Neural progenitor cell (in vitro differentiated cells): ENCODE data around the gene TNFRSF21. TPM values are rescaled to one million over a fixed set of nuclear protein-coding genes. Genes with fewer than 3 reads are reported as not detected.

Source experiments
- DNase-seq: peaks from one replicate; pipeline ENCODE4 v3.0.0-alpha.2; 2016; ENCODE audit warnings: low spot score
- H2AFZ ChIP-seq: fragments of 200-600 bp; sonication (generic); replicated peaks from 2 replicates; pipeline ENCODE4 v1.6.1; 2016; ENCODE audit warnings: antibody characterized with exemption
- H3F3A ChIP-seq: fragments of 200-600 bp; sonication (generic); 2 replicates; pipeline ENCODE4 v1.6.1; 2016; ENCODE audit warnings: antibody characterized with exemption, low read depth
- H3K27ac ChIP-seq: fragments of 200-600 bp; sonication (generic); 2 replicates; pipeline ENCODE4 v1.5.1; 2016; ENCODE audit warnings: mild to moderate bottlenecking
- H3K27me3 ChIP-seq: fragments of 200-600 bp; sonication (generic); 2 replicates; pipeline ENCODE4 v1.6.1; 2016; ENCODE audit warnings: mild to moderate bottlenecking, moderate library complexity
- H3K36me3 ChIP-seq: fragments of 200-600 bp; sonication (generic); 2 replicates; pipeline ENCODE4 v1.5.1; 2016
- H3K4me1 ChIP-seq: fragments of 200-600 bp; sonication (generic); 2 replicates; pipeline ENCODE4 v1.6.1; 2016; ENCODE audit warnings: mixed run types
- H3K4me2 ChIP-seq: fragments of 200-600 bp; sonication (generic); 2 replicates; pipeline ENCODE4 v1.6.1; 2016
- H3K4me3 ChIP-seq: fragments of 200-600 bp; sonication (generic); 2 replicates; pipeline ENCODE4 v1.5.1; 2016
- H3K79me2 ChIP-seq: fragments of 200-600 bp; sonication (generic); 2 replicates; pipeline ENCODE4 v1.6.1; 2016; ENCODE audit warnings: low read depth
- H3K9ac ChIP-seq: fragments of 200-600 bp; sonication (generic); 2 replicates; pipeline ENCODE4 v1.6.1; 2016
- H3K9me3 ChIP-seq: fragments of 200-600 bp; sonication (generic); 2 replicates; pipeline ENCODE4 v1.5.1; 2016; ENCODE audit warnings: low read depth
- H4K20me1 ChIP-seq: fragments of 200-600 bp; sonication (generic); 2 replicates; pipeline ENCODE4 v1.6.1; 2016; ENCODE audit warnings: low read depth
- H3K27ac Mint-ChIP-seq: 3 replicates; pipeline ENCODE4 v1.8.0; 2021; ENCODE audit warnings: mixed read lengths
- H3K27me3 Mint-ChIP-seq: 2 replicates; pipeline ENCODE4 v1.8.0; 2022; ENCODE audit warnings: low read depth, mild to moderate bottlenecking, inconsistent platforms, moderate library complexity, mixed read lengths; ENCODE audit not compliant: insufficient read depth
- H3K36me3 Mint-ChIP-seq: 3 replicates; pipeline ENCODE4 v1.8.0; 2021; ENCODE audit warnings: mixed read lengths
- H3K4me1 Mint-ChIP-seq: 3 replicates; pipeline ENCODE4 v1.8.0; 2021; ENCODE audit warnings: mixed read lengths
- H3K4me3 Mint-ChIP-seq: 3 replicates; pipeline ENCODE4 v1.8.0; 2021; ENCODE audit warnings: mild to moderate bottlenecking, moderate library complexity, mixed read lengths
- H3K9me3 Mint-ChIP-seq: 3 replicates; pipeline ENCODE4 v1.8.0; 2020; ENCODE audit warnings: mixed read lengths
- CTCF ChIP-seq: fragments of 200-600 bp; sonication (generic); IDR thresholded peaks from 2 replicates; pipeline ENCODE4 v1.5.1; 2017; ENCODE audit warnings: antibody characterized with exemption, mild to moderate bottlenecking
- EZH2 ChIP-seq: fragments of 200-600 bp; sonication (generic); IDR thresholded peaks from 2 replicates; pipeline ENCODE4 v1.6.1; 2017; ENCODE audit warnings: antibody characterized with exemption, mild to moderate bottlenecking, moderate library complexity
- EZH2phosphoT487 ChIP-seq: fragments of 200-600 bp; sonication (generic); IDR thresholded peaks from 2 replicates; pipeline ENCODE4 v1.6.1; 2017; ENCODE audit warnings: antibody characterized with exemption
- total RNA-seq: library from RNA; depleted of rRNA; stranded (reverse); fragments of >200 nt; gene quantifications from 2 replicates; pipeline ENCODE4 v1.2.3, GENCODE V29; 2015; ENCODE audit warnings: low replicate concordance

TNFRSF21 gene
- total RNA-seq, 1 donor from 2014 or later, result 16.9 TPM

- peaks cover 6% of the 10 kb centered on the region for H3K4me1 Mint-ChIP-seq
- no peak overlapping the region for H3K9ac ChIP-seq
- TF ChIP-seq EZH2, result no peak
- no peak for TF ChIP-seq CTCF
- no peak for TF ChIP-seq EZH2phosphoT487
- no peaks in the 10 kb centered on the region for H3F3A ChIP-seq
- peaks cover 3% of the 10 kb centered on the region for H3K9me3 Mint-ChIP-seq
- no peaks in the 10 kb centered on the region for H3K36me3 ChIP-seq
- no peaks in the 10 kb centered on the region for H3K27me3 Mint-ChIP-seq
- no peak overlapping the region for H3K27ac Mint-ChIP-seq
- H3K4me1 ChIP-seq, result peaks cover 28% of the 10 kb centered on the region
- H3K27me3 ChIP-seq, result no peaks in the 10 kb centered on the region
- no peak overlapping the region for H3K4me3 ChIP-seq
- H3K9me3 ChIP-seq, result no peaks in the 10 kb centered on the region
- H3K4me2 ChIP-seq, result no peak overlapping the region
- H4K20me1 ChIP-seq, result peaks cover 16% of the 10 kb centered on the region
- peaks cover 100% of the 10 kb centered on the region for H3K79me2 ChIP-seq
- H3K36me3 Mint-ChIP-seq, result peaks cover 4% of the 10 kb centered on the region
- no peak overlapping the region for H2AFZ ChIP-seq
- H3K27ac ChIP-seq, result no peak overlapping the region
- no peak for DNase-seq
- H3K4me3 Mint-ChIP-seq, result no peak overlapping the region
These were observed 11.2 kb downstream of the TNFRSF21 start for GRCh38 chr6:47298475-47298874.

- Histone ChIP-seq H3K27me3 (no peaks in the 10 kb centered on the region), H3K79me2 (peaks cover 100% of the 10 kb centered on the region), H3K36me3 (no peaks in the 10 kb centered on the region), H3K4me2 (no peak overlapping the region), H4K20me1 (peaks cover 16% of the 10 kb centered on the region), H3K4me1 (peaks cover 49% of the 10 kb centered on the region), H3F3A (no peaks in the 10 kb centered on the region), H3K9me3 (no peaks in the 10 kb centered on the region), H3K4me3 (no peak overlapping the region), H3K9ac (no peak overlapping the region), H3K27ac (no peak overlapping the region), H2AFZ (no peak overlapping the region)
- H3K9me3 Mint-ChIP-seq, result peaks cover 3% of the 10 kb centered on the region
- no peaks in the 10 kb centered on the region for H3K36me3 Mint-ChIP-seq
- no peak overlapping the region for H3K27ac Mint-ChIP-seq
- TF ChIP-seq EZH2, result no peak
- no peak for TF ChIP-seq EZH2phosphoT487
- no peak for TF ChIP-seq CTCF
- H3K4me3 Mint-ChIP-seq, result no peak overlapping the region
- DNase-seq, result no peak
- H3K27me3 Mint-ChIP-seq, result no peaks in the 10 kb centered on the region
- peaks cover 8% of the 10 kb centered on the region for H3K4me1 Mint-ChIP-seq
These were observed 14.7 kb downstream of the TNFRSF21 start for GRCh38 chr6:47294990-47295389.

GRCh38 chr6:47292944-47293343 is 16.8 kb downstream of the TNFRSF21 start:
- Histone ChIP-seq H3K27me3 (no peaks in the 10 kb centered on the region), H3K36me3 (no peaks in the 10 kb centered on the region), H3K9me3 (no peaks in the 10 kb centered on the region), H3K79me2 (peaks cover 100% of the 10 kb centered on the region), H3K4me1 (peaks cover 58% of the 10 kb centered on the region), H3K9ac (no peak overlapping the region), H2AFZ (no peak overlapping the region), H3K4me3 (no peak overlapping the region), H3K4me2 (no peak overlapping the region), H4K20me1 (peaks cover 16% of the 10 kb centered on the region), H3F3A (no peaks in the 10 kb centered on the region), H3K27ac (no peak overlapping the region)
- TF ChIP-seq CTCF, result no peak
- TF ChIP-seq EZH2phosphoT487, result no peak
- no peak for TF ChIP-seq EZH2
- no peaks in the 10 kb centered on the region for H3K36me3 Mint-ChIP-seq
- H3K27ac Mint-ChIP-seq, result no peak overlapping the region
- no peak for DNase-seq
- peaks cover 3% of the 10 kb centered on the region for H3K9me3 Mint-ChIP-seq
- peaks cover 23% of the 10 kb centered on the region for H3K4me1 Mint-ChIP-seq
- no peaks in the 10 kb centered on the region for H3K27me3 Mint-ChIP-seq
- H3K4me3 Mint-ChIP-seq, result no peak overlapping the region
